K562 (cell line): ENCODE results near the gene SYPL2. TPM values are rescaled to one million over a fixed set of nuclear protein-coding genes. Genes with fewer than 3 reads are reported as not detected.
A peak's percentile ranks its signal among the peaks of the same experiment; 100 is the strongest.

Experiments
- CTBP1 ChIP-seq: fragments of 450-650 bp; IDR thresholded peaks from 2 replicates; pipeline ENCODE4 v1.6.1; 2016; ENCODE audit warnings: borderline replicate concordance
- CXXC5 ChIP-seq: fragments of 250-450 bp; sonication (Bioruptor Pico); IDR thresholded peaks from 2 replicates; pipeline ENCODE4 v1.8.0; 2022; ENCODE audit warnings: inconsistent platforms, mild to moderate bottlenecking, moderate library complexity
- ID3 ChIP-seq, 2 experiments: fragments of 250-450 bp in 1 of 2; fragments of 450-650 bp in 1 of 2; sonication (Bioruptor Pico) in 1 of 2; IDR thresholded peaks; 2 replicates each; pipeline versions ENCODE4 v1.6.1 to v1.8.0; 2016 to 2021; ENCODE audit warnings: mild to moderate bottlenecking in 2 of 2, moderate library complexity in 2 of 2, missing compliant biosample characterization in 1 of 2, missing genetic modification characterization in 1 of 2
- KLF10 ChIP-seq: fragments of 250-450 bp; sonication (Bioruptor Pico); IDR thresholded peaks from 2 replicates; pipeline ENCODE4 v1.6.1; 2021; ENCODE audit warnings: matching md5 sums
- MNT ChIP-seq, 2 experiments: fragments of 450-650 bp; conservative IDR thresholded peaks; 2 replicates each; pipeline ENCODE4 v1.6.1; 2017; ENCODE audit warnings: mild to moderate bottlenecking in 2 of 2, moderate library complexity in 2 of 2
- NCOA6 ChIP-seq: fragments of 450-650 bp; IDR thresholded peaks from 2 replicates; pipeline ENCODE4 v1.6.1; 2017; ENCODE audit warnings: mild to moderate bottlenecking
- PHF20 ChIP-seq: fragments of 450-650 bp; IDR thresholded peaks from 2 replicates; pipeline ENCODE4 v1.6.1; 2018; ENCODE audit not compliant: partially characterized antibody
- SAP30 ChIP-seq: fragments of 200-600 bp; sonication (generic); IDR thresholded peaks from 2 replicates; pipeline ENCODE4 v1.6.1; 2012; ENCODE audit warnings: borderline replicate concordance, low read depth, mild to moderate bottlenecking, moderate library complexity, low read length, control low read depth, inconsistent platforms; ENCODE audit not compliant: insufficient read depth, poor library complexity, severe bottlenecking
- UBTF ChIP-seq, 2 experiments: IDR thresholded peaks; 2 replicates each; pipeline ENCODE4 v1.6.1; 2012; ENCODE audit warnings: improper control_type of control experiment in 2 of 2, low read depth in 2 of 2, low read length in 2 of 2, borderline replicate concordance in 1 of 2
- USF2 ChIP-seq: sonication (generic); formaldehyde crosslinking; IDR thresholded peaks from 2 replicates; pipeline ENCODE4 v1.5.0; 2020; ENCODE audit warnings: missing genetic modification reagents
- ZBTB7A ChIP-seq: IDR thresholded peaks from 2 replicates; pipeline ENCODE4 v1.6.1; 2011; ENCODE audit warnings: low read depth, mild to moderate bottlenecking, low read length, moderate library complexity, borderline replicate concordance; ENCODE audit not compliant: control insufficient read depth
- ZNF165 ChIP-seq: fragments of 250-450 bp; sonication (Bioruptor Pico); IDR thresholded peaks from 2 replicates; pipeline ENCODE4 v1.4.0; 2020; ENCODE audit warnings: borderline replicate concordance
- polyA plus RNA-seq, 8 experiments: library from polyadenylated mRNA; depleted of rRNA in 4 of 8; stranded (reverse) in 5 of 8; unstranded in 3 of 8; fragments of >200 nt; fragmentation: Nextera tagmentation in 2 of 8; fragmentation: Illumina TruSeq in 1 of 8; extraction: Ambion mirVana in 2 of 8; extraction: Trizol in 1 of 8; gene quantifications; 2 replicates each; pipeline versions ENCODE4 v1.2.1 to v1.2.3, GENCODE V29; 2011 to 2014; ENCODE audit warnings: inconsistent platforms in 1 of 8, missing spikeins in 1 of 8
- total RNA-seq, 7 experiments: library from RNA; depleted of rRNA in 6 of 7; stranded (reverse); fragments of >200 nt in 6 of 7; fragmentation: Illumina TruSeq in 2 of 7; extraction: Trizol in 2 of 7; gene quantifications; 2 replicates each; pipeline versions ENCODE4 v1.2.1 to v1.2.3, GENCODE V29; 2011 to 2021; ENCODE audit warnings: low replicate concordance in 1 of 7

Gene SYPL2
- total and polyA plus RNA-seq, 9 of the 15 experiments (the other 6 are each of a cell fraction or from before 2014, with no cell fraction given), result 0.03 to 0.20 (median 0.07) TPM; not detected in 2

GRCh38 chr1:109466452-109467300 is at the start of gene SYPL2 (continued):
- TF ChIP-seq UBTF (IDR thresholded peaks at IDR 0.05; ENCODE audit: borderline replicate concordance in 1 of 2, low read depth in 2 of 2, low read length in 2 of 2) (peak; percentile 54 to 85; a peak in 2 of 4 replicates), SAP30 (no peak), PHF20 (no peak), CXXC5 (CRISPR knock-in tag) (peak; percentile 50), ZBTB7A (peak; percentile 68; the same call in 1 of the 2 replicates), MNT (conservative IDR thresholded peaks at IDR 0.05) (0 out of 4 replicates have a peak, but pooled peaks of 1 of the 2 experiments have one; percentile 29), CTBP1 (peak; percentile 46; the same call in 1 of the 2 replicates), KLF10 (CRISPR knock-in tag) (no peak), ZNF165 (CRISPR knock-in tag) (no peak), ID3 (CRISPR knock-in tag; IDR thresholded peaks at IDR 0.05) (no peak), ID3 (tag; IDR thresholded peaks at IDR 0.05) (0 out of 2 replicates have a peak, but pooled peaks have one; percentile 30), NCOA6 (peak; percentile 78), USF2 (CRISPR knock-in tag) (peak; percentile 89)
